ENCODE results near the gene PROM1. TPM values are rescaled to one million over a fixed set of nuclear protein-coding genes. Genes with fewer than 3 reads are reported as not detected.

PROM1 gene
- total RNA-seq, 2 experiments from 2014 or later, result not detected

- Mint-ChIP-seq H3K27me3 (peaks cover 68% of the 10 kb centered on the region), H3K27ac (no peak overlapping the region), H3K4me3 (no peak overlapping the region), H3K9me3 (no peaks in the 10 kb centered on the region), H3K36me3 (ENCODE audit: low read depth) (no peaks in the 10 kb centered on the region), H3K4me1 (no peaks in the 10 kb centered on the region)
- ChIA-PET POLR2A (no interaction called here), CTCF (no interaction called here)
- no peak for DNase-seq
These were observed 9.0 kb upstream of the PROM1 start for GRCh38 chr4:16092682-16093319.

GRCh38 chr4:16090096-16090705 lies 6.4 kb upstream of the PROM1 start:
- Mint-ChIP-seq H3K9me3 (no peaks in the 10 kb centered on the region), H3K27ac (no peak overlapping the region), H3K36me3 (ENCODE audit: low read depth) (no peaks in the 10 kb centered on the region), H3K4me3 (no peak overlapping the region), H3K4me1 (no peaks in the 10 kb centered on the region), H3K27me3 (peaks cover 66% of the 10 kb centered on the region)
- DNase-seq, result no peak
- ChIA-PET CTCF (no interaction called here), POLR2A (no interaction called here)

- Mint-ChIP-seq H3K4me3 (no peak overlapping the region), H3K27me3 (peaks cover 70% of the 10 kb centered on the region), H3K27ac (no peak overlapping the region), H3K4me1 (peaks cover under 1% of the 10 kb centered on the region), H3K36me3 (ENCODE audit: low read depth) (peaks cover 6% of the 10 kb centered on the region), H3K9me3 (peaks cover 3% of the 10 kb centered on the region)
- DNase-seq, result no peak
- POLR2A ChIA-PET, result no interaction called here
- CTCF ChIA-PET, result no interaction called here
These were observed 5.3 kb upstream of the PROM1 start for GRCh38 chr4:16089156-16089555.

- Mint-ChIP-seq H3K27me3 (peaks cover 71% of the 10 kb centered on the region), H3K4me3 (no peak overlapping the region), H3K27ac (no peak overlapping the region), H3K36me3 (ENCODE audit: low read depth) (peaks cover 6% of the 10 kb centered on the region), H3K9me3 (peaks cover 3% of the 10 kb centered on the region), H3K4me1 (peaks cover 4% of the 10 kb centered on the region)
- no peak for DNase-seq
- ChIA-PET CTCF (no interaction called here), POLR2A (no interaction called here)
These were observed 4.8 kb upstream of the PROM1 start for GRCh38 chr4:16088601-16089000.

GRCh38 chr4:16085822-16086221 lies 2.0 kb upstream of the PROM1 start:
- Mint-ChIP-seq H3K4me1 (peaks cover 11% of the 10 kb centered on the region), H3K27ac (no peak overlapping the region), H3K4me3 (no peak overlapping the region), H3K27me3 (peaks cover 70% of the 10 kb centered on the region), H3K9me3 (peaks cover 3% of the 10 kb centered on the region), H3K36me3 (ENCODE audit: low read depth) (peaks cover 6% of the 10 kb centered on the region)
- CTCF ChIA-PET, result no interaction called here
- POLR2A ChIA-PET, result no interaction called here
- DNase-seq, result no peak

- no peak for DNase-seq
- ChIA-PET POLR2A (no interaction called here), CTCF (interaction anchor here (1.2 kb wide), 1 partner anchor 123 kb away, joined by 3 read pairs; no protein-coding TSS in a partner anchor)
- Mint-ChIP-seq H3K4me3 (no peak overlapping the region), H3K36me3 (ENCODE audit: low read depth) (peaks cover 6% of the 10 kb centered on the region), H3K4me1 (peaks cover 11% of the 10 kb centered on the region), H3K9me3 (peaks cover 3% of the 10 kb centered on the region), H3K27me3 (peaks cover 63% of the 10 kb centered on the region), H3K27ac (no peak overlapping the region)
These were observed 1.2 kb downstream of the PROM1 start for GRCh38 chr4:16082426-16083240.

- Mint-ChIP-seq H3K9me3 (peaks cover 3% of the 10 kb centered on the region), H3K27ac (no peak overlapping the region), H3K4me3 (no peak overlapping the region), H3K36me3 (ENCODE audit: low read depth) (peaks cover 6% of the 10 kb centered on the region), H3K4me1 (peaks cover 11% of the 10 kb centered on the region), H3K27me3 (peaks cover 60% of the 10 kb centered on the region)
- no peak for DNase-seq
- POLR2A ChIA-PET, result no interaction called here
- CTCF ChIA-PET, result interaction anchor here (1.2 kb wide), 1 partner anchor 124 kb away, joined by 3 read pairs; no protein-coding TSS in a partner anchor
These were observed 1.8 kb downstream of the PROM1 start for GRCh38 chr4:16082041-16082425.

- CTCF ChIA-PET, result interaction anchor here (1.3 kb wide), 1 partner anchor 186 kb away, joined by 4 read pairs; no protein-coding TSS in a partner anchor
- no peaks in the 10 kb centered on the region for H3K9me3 Mint-ChIP-seq
- H3K36me3 Mint-ChIP-seq (ENCODE audit: low read depth), result no peaks in the 10 kb centered on the region
- no peak overlapping the region for H3K4me3 Mint-ChIP-seq
- H3K27ac Mint-ChIP-seq, result no peak overlapping the region
- DNase-seq, result no peak
- peaks cover 9% of the 10 kb centered on the region for H3K4me1 Mint-ChIP-seq
- POLR2A ChIA-PET, result interaction anchor here (0.6 kb wide), 1 partner anchor 876 kb away, joined by 3 read pairs; no protein-coding TSS in a partner anchor
- H3K27me3 Mint-ChIP-seq, result peaks cover 42% of the 10 kb centered on the region
These were observed 4.8 kb downstream of the PROM1 start for GRCh38 chr4:16079046-16079445.

- Mint-ChIP-seq H3K27me3 (peaks cover 44% of the 10 kb centered on the region), H3K4me1 (peaks cover 7% of the 10 kb centered on the region), H3K27ac (no peak overlapping the region), H3K4me3 (no peak overlapping the region), H3K36me3 (ENCODE audit: low read depth) (no peaks in the 10 kb centered on the region), H3K9me3 (no peaks in the 10 kb centered on the region)
- CTCF ChIA-PET, result interaction anchor here (1.3 kb wide), 1 partner anchor 186 kb away, joined by 4 read pairs; no protein-coding TSS in a partner anchor
- POLR2A ChIA-PET, result no interaction called here
- DNase-seq, result no peak
These were observed 5.5 kb downstream of the PROM1 start for GRCh38 chr4:16078195-16078760.

GRCh38 chr4:16077786-16078185 lies 6.0 kb downstream of the PROM1 start:
- no peaks in the 10 kb centered on the region for H3K9me3 Mint-ChIP-seq
- H3K4me1 Mint-ChIP-seq, result peaks cover 6% of the 10 kb centered on the region
- no peaks in the 10 kb centered on the region for H3K36me3 Mint-ChIP-seq (ENCODE audit: low read depth)
- no peak overlapping the region for H3K27ac Mint-ChIP-seq
- ChIA-PET POLR2A (no interaction called here), CTCF (interaction anchor here (1.3 kb wide), 1 partner anchor 187 kb away, joined by 4 read pairs; no protein-coding TSS in a partner anchor)
- DNase-seq, result no peak
- H3K27me3 Mint-ChIP-seq, result peaks cover 45% of the 10 kb centered on the region
- no peak overlapping the region for H3K4me3 Mint-ChIP-seq

GRCh38 chr4:16075975-16076757 lies 7.7 kb downstream of the PROM1 start:
- H3K27ac Mint-ChIP-seq, result no peak overlapping the region
- H3K36me3 Mint-ChIP-seq (ENCODE audit: low read depth), result no peaks in the 10 kb centered on the region
- CTCF ChIA-PET, result no interaction called here
- no peaks in the 10 kb centered on the region for H3K9me3 Mint-ChIP-seq
- POLR2A ChIA-PET, result no interaction called here
- H3K27me3 Mint-ChIP-seq, result peaks cover 37% of the 10 kb centered on the region
- peaks cover 7% of the 10 kb centered on the region for H3K4me1 Mint-ChIP-seq
- no peak for DNase-seq
- no peak overlapping the region for H3K4me3 Mint-ChIP-seq

- no peak for DNase-seq
- Mint-ChIP-seq H3K27ac (no peak overlapping the region), H3K4me1 (peaks cover 10% of the 10 kb centered on the region), H3K27me3 (peaks cover 31% of the 10 kb centered on the region), H3K9me3 (no peaks in the 10 kb centered on the region), H3K4me3 (no peak overlapping the region), H3K36me3 (ENCODE audit: low read depth) (no peaks in the 10 kb centered on the region)
- CTCF ChIA-PET, result no interaction called here
- POLR2A ChIA-PET, result no interaction called here
These were observed 8.8 kb downstream of the PROM1 start for GRCh38 chr4:16075061-16075460.

- H3K36me3 Mint-ChIP-seq (ENCODE audit: low read depth), result no peaks in the 10 kb centered on the region
- POLR2A ChIA-PET, result no interaction called here
- H3K4me3 Mint-ChIP-seq, result no peak overlapping the region
- no peak for DNase-seq
- peaks cover 30% of the 10 kb centered on the region for H3K27me3 Mint-ChIP-seq
- no peaks in the 10 kb centered on the region for H3K9me3 Mint-ChIP-seq
- CTCF ChIA-PET, result no interaction called here
- H3K27ac Mint-ChIP-seq, result no peak overlapping the region
- H3K4me1 Mint-ChIP-seq, result peaks cover 10% of the 10 kb centered on the region
These were observed 11.7 kb downstream of the PROM1 start for GRCh38 chr4:16072168-16072567.
